HG03280 (cell line): ENCODE results near the gene FEZ2.

Source experiments
- ATAC-seq: cut with Tn5 transposase; IDR thresholded peaks from one replicate; pipeline ENCODE4 v1.9.1; 2021; ENCODE audit warnings: mild to moderate bottlenecking, moderate library complexity; ENCODE audit not compliant: unreplicated experiment

FEZ2 gene

DNA sequence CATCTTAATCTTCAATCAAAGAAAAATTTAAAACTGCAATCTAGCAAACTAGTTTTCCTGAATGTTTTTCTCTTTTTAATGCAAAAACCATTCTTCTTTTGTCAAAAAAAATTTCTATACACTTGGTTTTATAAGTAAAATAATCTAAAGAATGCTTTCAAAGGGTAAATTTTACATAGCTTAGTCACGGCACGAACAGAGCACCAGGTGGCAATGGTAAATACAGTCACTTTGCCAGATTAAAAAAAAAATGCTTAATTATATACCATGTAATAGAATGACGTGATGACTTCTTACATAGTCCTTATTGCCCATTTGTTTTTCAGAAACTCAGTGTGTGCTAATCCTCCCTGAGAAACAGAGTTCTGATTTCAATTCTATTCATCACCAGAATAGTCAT is 10.4 kb downstream of the FEZ2 start:
- no peak for ATAC-seq

DNA sequence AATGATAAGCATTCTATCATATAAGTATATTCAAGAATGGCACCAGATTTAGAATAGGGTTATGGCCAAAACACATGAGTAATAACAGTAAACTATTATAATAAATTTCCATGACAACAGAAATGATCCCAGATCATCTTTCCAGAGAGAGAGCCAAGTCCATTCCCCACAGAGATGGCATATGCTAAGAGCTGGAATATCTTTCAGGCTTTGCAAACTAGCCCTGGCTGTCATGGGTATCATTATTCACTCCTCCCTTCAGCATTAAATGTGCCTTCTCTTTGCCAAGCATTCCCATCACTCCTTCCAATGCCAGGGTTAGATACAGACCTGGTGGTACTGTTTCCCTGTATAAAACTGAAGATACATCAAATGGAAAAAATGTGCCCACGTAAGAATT is 10.9 kb downstream of the FEZ2 start:
- no peak for ATAC-seq

DNA sequence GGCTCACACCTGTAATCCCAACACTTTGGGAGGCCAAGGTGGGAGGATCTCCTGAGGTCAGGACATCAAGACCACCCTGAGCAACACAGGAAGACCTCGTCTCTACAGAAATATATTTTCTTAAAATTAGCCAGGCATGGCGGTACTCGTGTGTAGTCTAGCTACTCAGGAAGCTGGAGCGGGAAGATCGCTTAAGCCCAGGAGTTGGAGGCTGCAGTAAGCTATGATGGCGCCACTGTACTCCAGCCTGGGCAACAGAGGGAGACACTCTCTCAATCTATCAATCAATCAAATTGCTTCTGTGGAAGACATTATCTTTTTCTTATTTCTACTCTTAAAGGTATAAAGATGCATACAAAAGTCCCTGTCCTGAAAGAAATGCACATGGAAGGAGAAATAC is 11.3 kb downstream of the FEZ2 start:
- no peak for ATAC-seq

DNA sequence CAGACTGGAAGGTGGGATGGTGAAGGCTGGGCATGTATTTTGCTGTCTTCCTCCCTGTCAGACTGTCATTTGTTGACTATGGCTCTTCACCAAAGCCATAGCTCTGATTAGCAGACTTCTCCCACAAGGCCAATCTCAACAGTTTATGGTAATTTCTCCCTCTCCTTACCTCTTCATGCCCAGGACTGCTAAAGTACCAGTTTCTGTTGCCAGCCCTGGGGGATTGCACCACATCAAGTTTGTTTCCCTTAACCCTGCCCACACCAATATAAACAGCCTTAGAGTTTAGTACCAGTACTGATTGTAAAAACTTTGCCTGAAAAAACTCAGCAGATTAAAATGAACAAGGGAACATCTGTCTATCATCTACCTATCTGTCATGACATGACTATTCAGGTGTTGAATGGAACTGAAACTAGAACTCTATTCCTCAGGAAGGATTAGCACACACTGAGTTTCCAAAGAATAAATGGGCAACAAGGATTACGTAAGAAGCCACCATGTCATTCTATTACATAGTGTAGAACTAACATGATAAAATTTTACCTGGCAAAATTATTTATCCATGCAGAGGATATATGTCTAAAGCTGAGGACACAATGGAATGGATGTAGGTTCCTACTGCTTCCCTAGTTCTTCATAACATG is 13.7 kb downstream of the FEZ2 start:
- ATAC-seq: no peak

DNA sequence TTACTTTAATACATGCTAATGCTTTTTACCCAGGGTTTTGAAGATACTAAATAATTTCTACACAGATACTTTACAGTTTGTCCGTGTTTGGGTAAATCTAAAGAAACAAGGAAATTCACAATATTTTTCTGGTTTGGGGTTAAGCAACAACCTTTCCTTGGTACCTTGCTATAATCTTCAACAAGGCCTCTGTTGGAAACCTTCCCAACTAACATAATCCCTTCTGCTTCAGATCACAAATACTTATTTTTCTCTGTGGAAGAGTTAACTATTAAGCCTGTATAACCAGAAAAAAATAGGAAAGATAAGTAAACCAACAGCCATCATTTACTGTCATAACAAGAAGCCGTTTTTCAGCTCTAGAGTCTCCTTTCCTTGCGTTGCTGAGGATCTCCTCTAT is 15.0 kb downstream of the FEZ2 start:
- no peak for ATAC-seq

DNA sequence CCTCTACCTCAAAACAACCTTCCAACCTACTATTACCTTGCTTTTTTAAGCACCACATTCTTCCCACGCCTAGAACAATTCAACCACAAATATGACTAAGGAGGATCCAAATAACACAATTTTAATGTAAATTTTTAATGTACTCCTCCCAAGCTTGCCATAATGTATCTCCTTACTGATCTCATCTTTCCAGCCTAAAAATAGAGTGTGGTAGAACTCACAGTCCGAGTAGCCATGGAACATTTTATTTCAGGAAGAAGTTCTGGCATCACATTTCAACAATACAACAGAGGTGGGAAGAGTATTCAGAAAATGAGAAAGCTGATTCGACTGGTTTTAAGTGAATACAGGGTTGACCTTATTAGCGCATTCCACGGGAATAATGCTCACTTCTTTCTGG is 15.4 kb downstream of the FEZ2 start:
- ATAC-seq: no peak

DNA sequence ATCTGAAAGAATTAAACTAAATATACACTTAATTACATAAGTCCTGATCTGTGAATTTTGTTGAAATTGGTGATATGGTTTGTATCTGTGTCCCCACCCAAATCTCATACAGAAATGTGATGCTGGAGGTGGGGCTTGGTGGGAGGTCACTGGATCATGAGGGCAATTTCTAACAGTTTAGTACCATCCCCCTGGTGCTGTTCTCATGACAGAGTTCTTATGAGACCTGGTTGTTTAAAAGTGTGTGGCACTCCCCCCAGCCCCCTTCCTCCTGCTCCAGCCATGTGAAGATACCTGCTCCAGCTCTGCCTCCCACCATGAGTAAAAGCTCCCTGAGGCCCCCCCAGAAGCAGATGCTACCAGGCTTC is 18.7 kb downstream of the FEZ2 start:
- ATAC-seq: no peak

DNA sequence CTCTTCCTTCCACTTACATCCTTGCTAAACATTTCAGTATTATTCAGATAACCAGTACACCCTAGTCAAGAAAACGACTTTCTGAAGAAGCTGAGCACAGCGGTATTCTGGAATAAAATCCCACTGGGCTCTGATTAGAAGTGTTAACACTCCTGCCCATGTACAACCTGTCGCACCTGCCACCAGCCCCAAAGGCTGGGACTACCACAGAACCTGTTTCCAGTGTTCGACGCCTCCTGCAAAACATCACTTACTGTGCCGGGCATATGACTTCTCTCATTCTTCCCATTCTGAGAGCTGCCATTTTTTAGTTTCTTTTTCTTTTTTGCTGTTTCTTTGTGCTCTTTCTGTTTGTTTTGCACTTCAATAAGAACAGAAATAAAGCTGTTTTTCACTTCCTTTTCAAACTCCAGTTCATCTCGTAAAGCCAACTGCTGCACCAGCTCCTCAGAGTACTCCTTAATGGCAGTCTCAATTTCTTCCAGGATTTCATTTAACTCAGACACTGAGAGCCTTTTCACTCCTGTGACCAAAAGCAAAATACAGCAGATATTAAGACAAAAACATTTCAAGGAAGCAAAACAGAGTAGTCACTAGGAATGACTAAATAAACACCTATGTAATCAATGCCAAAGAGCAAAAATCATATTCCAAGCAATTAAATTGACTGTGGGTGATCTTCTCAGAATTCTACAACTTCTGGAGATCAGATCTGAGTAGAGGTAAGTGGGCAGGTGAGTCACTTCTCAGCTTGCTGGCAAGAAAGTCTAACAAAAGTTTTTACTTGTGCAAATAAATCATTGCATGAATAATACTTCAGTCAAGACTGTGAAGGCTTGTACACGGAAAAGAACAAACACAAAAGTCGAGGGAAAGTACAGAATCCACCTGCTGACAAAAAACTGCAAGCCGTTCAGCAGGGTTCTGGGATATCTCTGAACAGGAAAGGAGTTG is 19.3 kb downstream of the FEZ2 start:
- no peak for ATAC-seq

DNA sequence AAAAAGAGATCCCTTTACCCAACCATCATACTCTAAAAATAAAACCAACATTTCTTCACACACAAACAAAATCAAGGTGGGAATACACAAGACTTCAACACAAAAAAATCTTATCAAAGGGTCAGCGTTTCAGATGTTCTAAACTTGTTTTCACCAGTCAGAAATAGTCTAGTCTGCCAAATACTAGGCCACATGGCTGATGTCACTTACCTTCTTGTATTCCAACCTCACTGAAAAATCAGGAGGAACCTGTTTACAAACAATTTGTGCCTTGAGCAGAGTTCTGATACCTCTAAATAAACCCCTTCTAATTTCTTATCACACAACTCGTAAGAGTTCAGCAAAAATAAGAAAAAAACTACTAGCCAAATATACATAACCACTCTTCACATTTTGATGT is 20.1 kb downstream of the FEZ2 start:
- no peak for ATAC-seq

DNA sequence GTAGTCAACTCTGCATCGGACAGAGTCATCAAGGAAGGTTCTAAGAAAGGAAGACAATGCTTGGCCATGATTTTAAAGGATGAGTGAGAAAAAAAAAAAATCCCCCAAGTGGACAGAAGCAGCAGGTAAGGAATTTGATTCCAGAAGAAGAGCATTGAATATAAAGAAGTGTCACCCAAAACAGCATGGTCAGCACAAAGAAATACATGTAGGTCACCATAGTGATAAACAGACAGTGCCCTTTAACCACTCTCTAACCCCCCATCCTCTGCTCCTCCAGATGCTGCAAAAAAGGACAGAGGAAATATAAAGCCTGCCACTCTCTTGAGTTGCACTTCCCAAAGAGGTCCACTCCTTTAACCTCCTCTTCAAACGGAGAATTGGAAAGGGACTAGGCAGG is 23.4 kb downstream of the FEZ2 start:
- no peak for ATAC-seq

DNA sequence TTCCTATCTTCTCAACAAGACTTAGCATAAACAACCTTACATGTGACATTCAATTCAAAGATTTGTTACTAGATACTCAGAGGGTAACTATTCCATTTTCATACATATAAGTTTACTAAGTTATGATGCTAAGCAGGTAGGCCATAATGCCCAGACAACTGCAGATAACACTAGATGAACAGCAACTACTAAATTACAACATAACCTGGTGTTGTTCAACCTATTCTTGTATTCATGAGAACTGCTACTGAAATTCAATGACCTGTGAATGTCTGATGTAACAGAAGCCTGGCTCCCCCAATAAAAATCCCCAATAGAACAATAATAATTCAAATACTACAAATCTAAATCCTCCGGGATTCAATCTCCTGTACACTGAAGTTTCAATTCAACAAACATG is 24.8 kb downstream of the FEZ2 start:
- ATAC-seq: no peak

DNA sequence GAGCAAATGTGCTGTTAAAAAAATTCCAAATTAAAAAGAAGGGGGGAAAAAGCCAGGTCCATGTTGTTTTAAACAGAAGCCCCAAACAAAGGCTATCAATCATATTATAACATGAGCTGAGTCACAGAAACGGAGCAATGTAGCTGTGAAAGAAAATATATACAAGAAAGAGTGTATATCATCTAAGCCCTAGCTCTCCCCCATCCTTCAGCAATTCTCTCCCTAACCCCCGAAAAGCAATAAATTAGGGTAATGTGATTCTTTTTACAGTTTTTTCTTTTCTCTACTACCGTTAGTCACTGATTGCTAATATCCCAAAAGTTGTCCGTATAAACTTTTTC is 25.3 kb downstream of the FEZ2 start:
- no peak for ATAC-seq

DNA sequence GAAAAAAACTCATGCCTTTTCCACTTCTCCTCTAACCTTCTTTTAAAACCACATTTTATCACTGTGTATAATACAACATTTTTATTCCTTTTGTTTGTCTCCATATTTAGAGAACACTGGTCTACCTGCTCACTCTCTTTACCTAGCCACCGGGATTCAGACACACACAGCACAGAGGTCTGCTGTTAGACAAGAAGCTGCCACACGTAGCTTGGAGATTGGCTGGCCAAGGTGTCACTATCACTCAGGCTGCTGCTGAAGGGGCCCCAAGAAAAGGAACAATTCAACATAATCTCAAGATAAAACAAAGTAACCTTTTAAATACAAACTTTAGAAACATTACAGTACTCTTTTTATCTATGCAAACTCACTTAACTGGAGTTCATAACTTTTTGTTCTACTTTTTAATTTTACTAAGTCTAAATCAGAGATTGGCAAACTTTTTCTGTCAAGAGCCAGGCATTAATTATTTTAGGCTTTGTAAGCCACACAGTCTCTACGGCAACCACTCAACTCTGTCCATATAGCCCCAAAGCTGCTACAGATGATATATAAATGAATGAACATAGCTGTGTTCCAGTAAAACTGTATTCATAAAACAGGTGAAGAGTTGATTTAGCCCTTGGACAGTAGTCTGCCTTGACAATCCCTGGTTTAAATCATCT is 25.8 kb downstream of the FEZ2 start:
- ATAC-seq: no peak

DNA sequence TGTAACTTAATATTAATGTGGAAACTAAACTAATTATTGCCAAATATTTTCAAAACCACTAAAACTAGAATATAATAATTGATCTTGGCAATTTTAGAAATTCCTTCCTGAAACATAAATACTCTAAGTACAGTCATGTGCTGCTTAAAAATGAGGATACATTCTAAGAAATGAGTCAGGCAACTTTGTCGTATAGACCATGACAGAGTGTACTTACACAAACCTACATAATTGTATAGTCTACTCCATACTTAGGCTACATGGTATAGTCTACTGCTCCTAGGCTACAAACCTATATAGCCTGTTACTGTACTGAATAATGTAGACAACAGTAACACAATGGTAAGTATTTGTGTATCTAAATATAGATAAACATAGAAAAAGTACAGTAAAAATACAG is 27.6 kb downstream of the FEZ2 start:
- ATAC-seq: no peak

DNA sequence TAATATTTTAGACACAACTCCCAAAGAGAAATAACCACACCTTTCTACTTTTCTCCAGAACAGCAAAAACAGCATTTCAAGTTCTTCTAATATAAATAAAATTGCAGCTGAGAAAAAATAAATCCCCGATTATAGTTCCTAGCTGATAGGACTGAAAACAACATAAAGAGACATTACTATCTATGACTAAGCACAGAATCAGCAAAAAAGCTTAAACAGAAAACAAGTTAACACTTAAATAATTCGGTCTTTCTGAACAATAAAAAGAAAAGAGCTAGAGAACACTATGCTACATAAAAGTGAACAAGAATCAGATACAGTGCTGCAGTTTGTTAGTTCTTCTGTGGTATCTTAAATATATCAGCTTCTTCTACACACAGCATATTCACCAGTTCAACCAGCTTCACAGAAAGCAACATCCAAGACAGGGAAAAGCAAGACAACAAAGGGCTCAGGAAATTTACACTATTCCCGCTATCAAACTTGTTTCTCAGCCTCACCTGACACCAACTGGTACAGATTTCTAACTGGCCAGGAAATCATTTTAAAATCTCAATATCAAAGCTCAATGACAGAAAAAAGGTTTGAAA is 28.6 kb downstream of the FEZ2 start:
- ATAC-seq: no peak

DNA sequence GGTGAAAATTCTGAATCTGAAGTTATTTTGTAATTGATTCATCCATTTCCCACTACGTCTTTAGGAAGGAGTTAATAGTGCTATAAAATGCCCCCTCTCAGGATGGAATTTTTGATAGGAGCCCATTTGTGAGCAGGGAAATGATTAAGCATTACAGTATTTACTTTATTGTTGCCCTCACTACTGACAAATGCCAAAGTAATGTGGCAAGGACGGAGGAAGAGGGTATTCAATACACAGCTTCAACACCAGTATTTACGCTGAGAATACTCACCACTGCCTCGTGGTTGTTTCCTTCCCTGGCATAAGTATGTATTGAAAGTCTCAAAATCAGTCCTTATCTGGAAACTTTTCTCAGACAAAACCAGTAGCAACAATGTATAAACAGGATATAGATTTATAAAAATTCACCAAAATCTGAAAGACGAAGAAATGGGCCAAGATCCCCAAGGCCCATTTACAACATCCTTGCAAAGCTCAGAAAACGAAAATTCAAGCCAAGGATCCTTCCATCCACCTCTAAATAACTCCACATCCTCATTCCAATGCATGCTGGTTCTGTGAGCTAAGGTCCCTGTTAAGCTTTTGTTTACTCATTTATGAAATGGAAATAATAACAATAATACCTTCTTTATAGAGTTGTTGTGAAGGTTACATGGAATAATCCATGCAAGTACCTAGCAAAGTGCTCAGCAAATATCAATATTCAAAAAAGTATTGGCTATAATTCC is 29.3 kb downstream of the FEZ2 start:
- ATAC-seq: no peak

DNA sequence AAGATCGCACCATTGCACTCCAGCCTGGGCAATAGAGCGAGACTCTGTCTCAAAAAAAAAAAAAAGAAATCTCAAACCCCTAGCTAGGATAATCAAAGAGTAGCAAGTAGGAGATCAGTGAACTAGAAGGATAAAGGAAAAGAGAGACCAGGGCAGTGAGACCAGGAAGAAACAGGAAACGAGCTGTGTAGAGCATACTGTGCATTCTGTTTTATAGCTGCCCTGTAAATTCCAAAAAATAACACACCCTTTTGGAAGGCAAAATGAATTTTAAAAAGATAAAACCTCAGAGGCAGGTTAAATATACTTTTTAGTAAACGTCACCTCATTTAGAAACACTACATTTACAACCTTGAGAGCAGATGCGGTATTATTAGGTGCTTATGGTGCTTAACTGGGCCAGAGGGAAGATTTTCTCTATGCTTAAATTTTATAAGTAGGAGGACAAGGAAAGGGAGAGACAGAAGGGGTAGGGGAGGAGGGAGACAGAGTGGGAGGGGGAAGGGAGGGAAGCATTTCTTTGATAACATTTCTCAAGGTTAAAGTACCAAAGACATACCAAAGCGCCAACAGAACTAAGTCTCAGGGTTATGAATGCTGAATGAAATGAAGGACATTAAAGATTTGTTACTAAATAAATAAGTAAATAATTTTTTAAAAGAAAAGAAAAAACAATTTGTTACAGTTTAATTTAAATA is 30.1 kb downstream of the FEZ2 start:
- no peak for ATAC-seq

DNA sequence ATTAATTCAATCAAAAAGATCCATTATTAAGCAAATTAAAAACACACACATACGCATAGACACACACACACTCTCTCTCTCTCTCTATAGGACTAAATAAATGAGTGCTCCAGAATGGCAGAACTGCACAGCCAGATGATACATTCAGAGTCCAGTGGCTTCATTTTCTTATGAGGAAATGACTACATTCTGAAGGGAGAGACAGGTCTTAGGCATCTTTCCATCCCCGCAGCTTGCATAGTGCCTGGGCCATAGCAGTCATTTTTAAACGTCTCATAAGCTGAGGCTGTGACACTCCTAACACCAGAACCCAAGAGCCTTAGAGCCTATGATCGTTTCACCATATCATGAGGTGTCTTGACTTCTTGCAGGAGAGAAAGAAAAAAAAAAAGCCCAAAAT is 31.1 kb downstream of the FEZ2 start:
- no peak for ATAC-seq

DNA sequence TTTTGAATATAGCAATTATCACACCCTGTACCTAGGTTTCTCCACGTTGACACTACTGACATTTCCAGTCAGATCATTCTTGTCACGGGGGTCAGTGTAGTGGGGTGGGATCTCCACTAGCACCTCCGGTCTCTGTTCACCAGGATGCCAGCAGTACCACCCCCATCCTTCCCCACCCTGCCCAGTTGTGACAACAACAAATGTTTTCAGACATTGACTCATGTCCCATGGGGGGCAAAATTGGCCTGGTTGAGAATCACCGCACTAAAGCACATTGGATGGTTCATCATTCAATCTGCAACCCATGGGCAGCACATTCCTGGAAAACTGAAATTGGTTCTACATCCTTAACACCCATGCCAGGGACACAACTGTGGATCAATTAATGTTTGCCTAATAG is 32.3 kb downstream of the FEZ2 start:
- no peak for ATAC-seq

DNA sequence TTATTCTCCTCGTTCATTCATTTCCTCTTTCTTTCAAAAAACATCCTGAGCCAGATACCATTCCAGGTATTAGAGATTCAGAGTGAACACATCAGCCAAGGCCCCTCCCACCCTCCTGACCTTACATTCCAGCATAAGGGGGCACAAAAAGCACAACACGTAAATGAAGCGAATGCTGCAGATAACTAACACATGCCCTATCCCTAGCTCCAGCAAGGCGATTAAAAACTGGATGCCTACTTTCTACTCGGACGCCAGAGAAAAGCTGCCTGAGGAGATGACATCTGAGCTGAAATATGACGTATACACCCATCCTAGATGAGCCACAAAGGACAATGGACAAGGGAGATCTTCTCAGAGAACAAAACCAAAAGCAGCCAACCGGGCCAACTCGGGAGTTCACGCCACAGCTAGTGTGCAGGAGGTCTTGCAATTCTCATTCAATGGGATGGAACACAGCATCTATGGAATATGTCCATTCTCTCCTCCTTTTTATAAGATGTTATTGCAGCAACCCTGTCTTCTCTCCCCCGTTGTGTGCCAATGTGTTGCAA is 33.5 kb downstream of the FEZ2 start:
- no peak for ATAC-seq
